GM19025 (cell line): ENCODE results near the gene KCNQ1.

Experiments used
- ATAC-seq: cut with Tn5 transposase; IDR thresholded peaks from one replicate; pipeline ENCODE4 v1.9.1; 2021; ENCODE audit warnings: mild to moderate bottlenecking, low read depth, moderate library complexity; ENCODE audit not compliant: unreplicated experiment

KCNQ1 gene

DNA sequence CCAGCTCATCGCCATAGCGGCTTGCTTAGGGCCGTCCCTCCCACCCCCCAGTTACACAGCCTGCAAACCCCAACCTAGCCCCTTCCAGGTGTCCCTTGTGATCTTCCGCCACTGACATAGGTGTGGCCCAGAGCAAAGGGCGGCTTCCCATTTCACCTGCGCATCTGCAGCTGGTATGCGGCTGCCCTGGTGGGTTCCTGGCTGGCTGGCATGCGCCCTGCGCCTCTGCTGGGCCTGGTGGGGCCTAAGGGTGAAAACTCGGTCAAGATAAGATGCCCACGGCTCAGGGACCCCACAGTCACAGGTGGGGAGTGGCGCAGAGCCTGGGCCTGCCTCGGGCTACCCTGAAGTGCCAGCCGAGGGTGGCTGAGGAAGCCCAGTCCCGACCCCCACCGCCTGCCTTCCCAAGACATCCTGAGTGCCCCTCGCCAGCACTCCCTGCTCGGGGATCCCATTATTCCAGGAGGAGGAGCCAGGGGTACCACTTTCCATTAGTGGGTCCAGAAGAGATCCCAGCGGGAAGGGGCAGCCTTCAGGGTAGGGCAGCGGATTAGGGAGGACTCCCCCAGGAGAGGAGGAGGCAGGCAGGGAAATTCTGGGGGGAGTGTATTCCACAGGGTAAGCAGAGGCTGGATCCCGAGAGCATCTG is 291.9 kb downstream of the KCNQ1 start:
- no peak for ATAC-seq

DNA sequence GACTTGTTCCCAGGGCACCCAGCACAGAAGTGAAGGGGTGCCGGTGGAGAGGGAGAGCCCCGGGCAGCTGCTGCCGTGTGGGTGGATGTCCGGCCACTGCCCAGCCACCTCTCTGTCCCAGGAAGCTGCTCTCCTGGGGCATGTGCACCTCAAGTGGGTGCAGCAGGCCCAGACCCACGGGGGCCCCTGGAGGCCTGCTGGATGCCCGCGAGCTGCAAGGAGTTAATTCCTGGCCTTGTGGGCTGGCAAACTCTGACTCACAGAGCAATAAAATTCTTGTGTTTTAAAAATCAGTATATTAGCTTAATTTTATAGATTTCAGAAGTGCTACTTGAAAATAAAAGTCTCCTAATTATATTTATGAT is 292.4 kb downstream of the KCNQ1 start:
- no peak for ATAC-seq

DNA sequence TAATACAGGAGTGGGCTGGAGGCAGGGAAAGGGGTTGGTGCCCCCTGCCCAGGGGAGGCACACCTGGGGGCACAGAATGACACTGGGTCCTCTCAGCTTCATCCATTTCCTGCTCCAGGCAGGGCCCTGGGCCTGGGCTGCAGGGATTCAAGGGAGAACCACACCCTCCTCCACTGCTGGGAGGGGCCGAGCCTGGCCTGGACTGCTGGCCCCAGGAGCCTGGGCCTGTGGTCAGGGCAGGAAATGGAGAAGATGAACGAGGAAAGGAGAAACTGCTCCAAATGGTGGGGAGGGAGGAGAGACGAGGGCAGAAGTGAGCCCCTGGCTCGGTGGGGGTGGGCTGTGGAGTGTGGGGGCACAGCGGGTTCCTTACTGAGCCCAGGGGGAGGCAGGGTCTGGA is 293.1 kb downstream of the KCNQ1 start:
- ATAC-seq = no peak

- no peak for ATAC-seq
Observed at GRCh38 chr11:2738551-2739431, 294.0 kb downstream of the KCNQ1 start.

DNA sequence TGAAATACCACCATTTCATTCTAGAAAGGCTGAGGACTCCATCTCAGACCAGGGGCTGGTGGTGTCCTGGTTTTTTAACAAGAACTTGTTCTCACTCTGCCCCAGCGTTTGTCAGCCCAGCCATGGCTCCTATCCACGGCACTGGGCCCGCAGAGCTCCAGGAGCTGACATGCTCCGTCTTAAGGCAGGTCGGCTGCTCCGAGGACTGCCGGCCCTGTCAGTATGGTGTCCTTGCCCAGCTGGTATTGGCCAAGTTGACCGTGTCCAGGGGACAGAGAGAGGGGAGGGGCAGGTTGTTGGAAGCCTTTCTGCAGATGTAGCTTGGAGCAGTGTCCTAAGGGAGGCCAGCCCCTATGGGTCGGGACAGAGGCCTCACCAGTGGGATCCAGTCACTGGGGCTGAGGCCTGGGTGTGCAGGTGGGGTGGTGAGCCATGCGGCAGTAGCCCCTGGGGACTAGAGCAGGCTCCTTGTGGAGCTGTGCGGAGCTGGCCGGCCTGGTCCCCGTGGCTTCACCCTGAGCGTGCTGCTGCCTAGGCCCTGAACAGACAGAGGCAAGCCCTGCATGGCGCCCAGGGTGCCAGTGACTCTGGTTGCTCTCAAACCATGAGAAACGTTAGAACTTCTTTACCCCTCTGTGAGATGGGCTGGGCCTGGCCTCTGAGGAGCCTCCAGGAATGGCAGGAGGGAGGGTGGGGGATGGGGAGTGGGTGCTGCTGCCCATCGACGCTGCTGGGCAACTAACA is 294.9 kb downstream of the KCNQ1 start:
- ATAC-seq = no peak

DNA sequence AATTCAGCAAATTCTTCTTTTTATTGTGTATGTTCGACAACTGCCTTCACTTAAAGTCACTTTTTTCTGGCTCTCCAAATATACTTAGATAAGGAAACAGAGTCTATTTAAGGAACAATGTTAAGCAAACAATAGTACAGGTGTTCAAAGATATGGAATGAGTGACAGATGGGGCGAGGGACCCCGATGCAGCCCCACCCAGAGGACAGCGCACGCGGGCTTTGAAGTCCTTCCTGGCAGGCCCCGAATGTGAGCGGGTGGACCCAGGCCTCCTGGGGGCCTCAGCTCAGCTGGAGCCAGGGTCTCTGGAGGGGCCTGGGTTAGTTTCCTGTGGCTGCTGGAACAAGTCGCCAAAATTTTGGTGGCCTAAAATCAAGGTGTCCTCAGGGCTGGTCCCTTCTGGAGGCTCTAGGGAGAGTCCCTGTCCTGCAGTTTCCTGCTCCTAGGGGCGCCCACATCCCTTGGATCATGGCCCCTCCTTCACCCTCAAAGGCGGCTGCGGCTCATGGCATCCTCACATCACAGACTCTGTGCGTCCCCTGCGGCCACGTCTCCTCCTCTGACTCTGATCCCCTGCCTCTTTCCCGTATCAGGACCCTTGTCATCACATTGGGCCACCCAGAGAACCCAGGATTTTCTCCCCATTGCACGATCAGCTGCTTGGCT is 295.6 kb downstream of the KCNQ1 start:
- no peak for ATAC-seq

DNA sequence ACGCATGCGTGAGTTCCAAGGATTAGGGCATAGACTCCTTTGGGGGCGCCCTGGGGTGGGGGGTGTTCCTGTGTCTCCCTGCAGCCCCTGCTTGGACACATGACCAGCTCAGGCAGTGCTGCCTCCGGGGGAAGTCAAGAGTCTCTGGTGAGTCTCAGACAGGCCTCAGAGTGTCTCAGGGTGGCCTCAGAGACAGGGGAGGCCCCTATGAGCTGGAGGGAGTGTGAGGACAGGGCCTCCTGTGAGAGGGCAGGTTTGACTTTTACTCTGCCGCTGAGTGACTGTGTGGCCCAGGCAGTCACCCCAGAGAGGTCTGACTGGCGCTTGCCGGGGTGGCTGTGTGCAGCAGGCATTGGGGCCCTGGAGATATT is 296.2 kb downstream of the KCNQ1 start:
- no peak for ATAC-seq

- ATAC-seq = no peak
Observed at GRCh38 chr11:2741377-2742131, 296.7 kb downstream of the KCNQ1 start.

- ATAC-seq = no peak
Observed at GRCh38 chr11:2742201-2742600, 297.4 kb downstream of the KCNQ1 start.

GRCh38 chr11:2742611-2743426 is 298.0 kb downstream of the KCNQ1 start:
- ATAC-seq = no peak

- ATAC-seq = no peak
Observed at GRCh38 chr11:2743427-2744110, 298.8 kb downstream of the KCNQ1 start.

- ATAC-seq = no peak
Observed at GRCh38 chr11:2744166-2744565, 299.4 kb downstream of the KCNQ1 start.

GRCh38 chr11:2745511-2745910 is 300.7 kb downstream of the KCNQ1 start:
- ATAC-seq = no peak

- ATAC-seq = no peak
Observed at GRCh38 chr11:2746401-2747247, 301.8 kb downstream of the KCNQ1 start.

- ATAC-seq = no peak
Observed at GRCh38 chr11:2747248-2748027, 302.6 kb downstream of the KCNQ1 start.

DNA sequence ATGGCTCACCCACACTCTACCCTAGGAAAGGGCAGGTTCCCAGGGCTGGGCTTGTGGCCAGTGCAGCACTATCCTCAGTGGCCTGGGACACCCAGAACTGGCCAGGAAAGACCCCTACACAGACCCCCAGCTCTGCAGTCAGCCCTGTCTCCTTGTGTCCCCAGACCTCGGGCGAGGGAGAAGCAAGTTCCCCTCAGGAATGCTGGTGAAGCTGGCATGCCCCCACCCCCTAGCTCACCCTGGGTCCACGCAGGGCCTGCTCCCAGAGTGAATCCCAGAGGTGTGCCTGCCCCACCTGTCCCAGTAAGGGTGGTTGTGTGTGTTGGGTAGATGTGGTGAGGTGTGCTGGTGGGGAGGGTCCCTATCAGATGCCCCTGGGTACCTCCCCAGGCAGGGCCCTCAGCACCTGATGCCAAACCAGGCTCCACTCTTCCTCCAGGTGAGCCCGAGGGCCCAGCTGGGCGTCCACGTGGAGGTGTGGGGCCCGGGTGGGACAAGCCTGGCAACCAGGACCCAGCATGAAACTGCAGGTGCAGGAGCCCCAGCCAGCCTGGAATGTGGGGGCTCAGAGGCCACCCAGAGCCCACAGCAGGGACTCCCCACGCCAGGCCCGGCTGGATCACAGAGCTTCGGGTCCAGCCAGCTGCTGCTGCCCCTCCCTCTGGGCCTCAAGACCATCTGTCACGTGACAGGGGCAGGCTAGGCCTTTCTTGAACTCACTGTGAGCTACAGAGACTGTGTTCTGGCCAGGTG is 303.4 kb downstream of the KCNQ1 start:
- ATAC-seq = no peak
